ENCODE results near the gene PTBP1.
"Not testable (repeated sequence)": the region's sequence is repeated elsewhere in the genome, so short reads cannot be mapped to it uniquely, and the experiment has no call there.

PTBP1 gene

GRCh38 chr19:834216-834615 lies 37.0 kb downstream of the PTBP1 start:
- DNase-seq: no peak

GRCh38 chr19:835210-835810 lies 38.1 kb downstream of the PTBP1 start:
- no peak for DNase-seq

GRCh38 chr19:840519-841206 lies 43.4 kb downstream of the PTBP1 start, which contains the start of gene PRTN3:
TSS of gene PRTN3 (plus strand) at chr19:840999. CDS start at chr19:841009, 10 bp downstream.
- DNase-seq: no peak

GRCh38 chr19:842802-843179 lies 45.5 kb downstream of the PTBP1 start:
- DNase-seq: not testable (repeated sequence)

GRCh38 chr19:843180-843835 lies 46.1 kb downstream of the PTBP1 start:
- no peak for DNase-seq

- DNase-seq: no peak
These were observed 46.7 kb downstream of the PTBP1 start for GRCh38 chr19:843836-844545.

GRCh38 chr19:844546-844971 lies 47.3 kb downstream of the PTBP1 start:
- DNase-seq: no peak

- DNase-seq: no peak
These were observed 48.7 kb downstream of the PTBP1 start for GRCh38 chr19:845707-846521.

- DNase-seq: no peak
These were observed 51.2 kb downstream of the PTBP1 start for GRCh38 chr19:848386-848921.

GRCh38 chr19:849195-849594 lies 51.9 kb downstream of the PTBP1 start:
- not testable (repeated sequence) for DNase-seq

GRCh38 chr19:850221-850978 lies 53.1 kb downstream of the PTBP1 start:
- no peak for DNase-seq

GRCh38 chr19:850979-851335 lies 53.7 kb downstream of the PTBP1 start:
- DNase-seq: no peak

GRCh38 chr19:852136-853013 lies 55.1 kb downstream of the PTBP1 start, which contains the start of gene ELANE:
TSS of gene ELANE (plus strand) at chr19:852303. CDS start at chr19:852329, 26 bp downstream.
- no peak for DNase-seq

- DNase-seq: no peak
These were observed 55.8 kb downstream of the PTBP1 start for GRCh38 chr19:853014-853585.

- not testable (repeated sequence) for DNase-seq
These were observed 56.5 kb downstream of the PTBP1 start for GRCh38 chr19:853614-854220.

- DNase-seq: no peak
These were observed 57.3 kb downstream of the PTBP1 start for GRCh38 chr19:854549-854948.

- no peak for DNase-seq
These were observed 57.9 kb downstream of the PTBP1 start for GRCh38 chr19:855142-855541.

GRCh38 chr19:855566-856120 lies 58.4 kb downstream of the PTBP1 start:
- no peak for DNase-seq

- no peak for DNase-seq
These were observed 61.0 kb downstream of the PTBP1 start for GRCh38 chr19:858284-858683.

Measured in effector CD8-positive, alpha-beta T cell (primary cell).